HG03354 (cell line): ENCODE results near the gene CCDC93.

Source experiments
- ATAC-seq: cut with Tn5 transposase; IDR thresholded peaks from one replicate; pipeline ENCODE4 v1.9.1; 2021; ENCODE audit warnings: mild to moderate bottlenecking; ENCODE audit not compliant: unreplicated experiment, poor library complexity, severe bottlenecking

CCDC93 gene

DNA sequence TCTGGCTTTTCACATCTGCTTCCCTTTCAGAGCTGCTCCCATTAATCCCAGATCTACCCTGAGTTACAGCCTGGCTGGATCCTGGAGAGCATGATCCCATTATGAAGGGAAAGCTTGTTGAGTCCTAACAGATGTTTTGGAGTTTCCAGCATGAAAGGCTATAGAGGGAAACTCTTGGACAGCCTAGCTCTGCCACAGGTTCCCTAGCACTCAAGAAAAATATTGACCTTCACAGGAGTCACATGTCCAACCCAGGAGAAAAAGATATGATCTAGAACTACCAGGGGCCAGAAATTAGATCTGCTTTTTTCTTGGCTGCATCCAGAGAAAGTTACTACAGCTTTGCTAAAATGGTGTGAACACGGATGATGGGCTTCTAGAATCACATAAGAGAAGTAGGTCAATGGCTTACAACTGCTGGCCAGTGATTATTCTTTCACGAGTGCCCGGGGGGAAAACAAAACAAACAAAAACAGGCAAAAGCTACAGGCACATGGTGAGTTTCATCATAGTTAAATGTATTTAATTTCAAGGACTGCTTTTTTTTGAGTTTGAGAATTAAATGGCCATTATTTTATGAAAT lies 15.9 kb downstream of the CCDC93 start:
- ATAC-seq, result no peak

DNA sequence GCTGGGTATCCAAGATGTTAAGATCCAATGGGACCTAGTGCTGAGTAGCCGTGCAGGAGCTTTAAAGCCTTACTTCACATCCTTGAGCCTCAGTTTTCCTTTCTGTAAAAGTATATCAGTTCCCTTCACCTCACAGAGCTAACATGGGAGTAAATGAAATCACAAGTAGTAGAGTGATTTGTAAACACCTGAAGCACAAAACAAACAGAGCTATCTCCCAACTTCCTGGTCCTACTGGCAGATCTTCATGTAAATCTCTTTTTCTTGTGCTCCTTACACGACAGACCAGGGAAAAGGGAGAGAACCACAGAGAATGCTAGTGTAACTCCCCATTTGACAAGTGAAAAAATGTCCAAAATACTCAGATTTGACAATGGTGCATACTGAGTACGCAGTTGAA lies 17.3 kb downstream of the CCDC93 start:
- no peak for ATAC-seq

DNA sequence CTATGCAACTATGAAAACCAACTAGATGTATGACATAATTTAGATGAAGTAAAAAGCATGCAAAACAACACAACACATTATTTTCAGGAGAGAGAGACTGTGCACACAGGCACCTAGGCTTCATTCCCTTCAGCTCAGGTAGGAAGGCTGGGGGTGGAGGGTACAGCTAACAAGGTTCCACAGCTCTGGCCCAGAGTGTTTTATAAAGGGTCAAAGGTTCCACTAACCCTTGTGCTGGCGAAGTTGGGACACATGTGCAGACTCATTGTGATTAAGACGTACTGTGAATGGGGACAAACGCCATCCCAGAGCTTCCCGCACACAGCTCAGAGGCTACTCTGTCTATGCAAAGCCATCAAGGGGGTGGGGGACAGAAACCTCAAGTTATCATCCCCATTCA lies 19.1 kb downstream of the CCDC93 start:
- ATAC-seq, result no peak

DNA sequence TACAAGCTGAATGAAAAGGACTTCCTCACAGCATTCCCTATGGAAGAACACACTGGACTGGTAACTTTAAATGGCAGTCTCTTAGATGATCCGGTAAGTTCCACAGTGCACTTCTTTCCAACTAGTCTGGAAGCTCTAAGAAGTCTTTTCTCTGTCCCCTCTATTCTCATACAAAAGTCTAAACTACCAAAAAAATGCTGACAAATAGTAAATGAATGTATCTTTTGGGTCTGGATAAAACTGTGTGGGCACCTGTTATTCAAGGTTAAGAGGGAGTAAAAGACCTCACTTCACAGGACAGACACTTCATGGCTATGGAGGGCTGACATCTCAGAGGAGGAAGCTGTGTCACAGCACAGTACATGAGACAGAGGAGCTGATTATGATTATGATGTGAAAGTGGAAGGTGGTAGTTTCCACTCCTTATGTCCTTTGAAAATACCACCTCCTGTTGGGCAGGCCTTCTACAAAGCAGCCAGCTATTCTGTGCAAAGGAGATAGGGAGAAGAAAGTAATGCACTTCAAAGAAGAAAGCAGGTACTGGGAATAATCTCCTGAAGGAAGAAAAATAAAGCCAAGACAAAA lies 23.9 kb downstream of the CCDC93 start:
- no peak for ATAC-seq

DNA sequence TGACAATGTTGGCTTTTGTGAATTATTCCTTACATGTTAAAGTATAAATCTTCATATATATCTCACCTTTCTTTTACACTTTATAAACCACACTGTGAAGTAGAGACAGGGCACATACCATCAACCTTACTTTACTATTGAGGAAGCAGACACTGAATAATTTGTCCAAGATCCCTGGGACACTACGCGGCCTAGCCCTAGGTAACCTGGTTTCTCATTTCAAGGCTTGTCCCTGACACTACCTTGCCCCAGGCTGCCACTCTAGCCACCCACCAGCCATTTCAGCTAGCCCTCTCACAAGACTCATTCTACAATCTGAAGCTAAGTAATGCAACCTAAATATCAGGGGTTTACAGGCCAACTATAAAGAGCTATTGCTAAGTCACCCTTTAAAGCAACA lies 26.7 kb downstream of the CCDC93 start:
- no peak for ATAC-seq

DNA sequence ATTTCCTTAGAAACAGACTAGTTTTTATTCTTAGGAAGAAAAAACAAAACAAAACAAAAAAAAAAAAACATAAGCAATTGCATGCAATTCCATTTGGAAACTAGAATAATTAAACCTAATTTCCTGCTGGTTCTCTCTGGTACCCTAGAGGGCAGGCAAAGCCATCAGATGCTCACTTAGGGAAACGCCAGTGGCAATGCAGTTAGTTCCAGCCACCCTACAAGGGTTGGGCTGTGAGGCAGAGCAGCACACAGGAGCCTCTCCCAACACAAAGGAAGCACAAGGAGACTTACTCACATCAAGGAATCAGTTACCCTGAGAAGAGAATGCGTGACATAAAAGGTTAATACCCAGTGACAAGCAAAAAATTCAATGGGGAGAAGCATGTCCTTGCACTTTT lies 28.8 kb downstream of the CCDC93 start:
- no peak for ATAC-seq

DNA sequence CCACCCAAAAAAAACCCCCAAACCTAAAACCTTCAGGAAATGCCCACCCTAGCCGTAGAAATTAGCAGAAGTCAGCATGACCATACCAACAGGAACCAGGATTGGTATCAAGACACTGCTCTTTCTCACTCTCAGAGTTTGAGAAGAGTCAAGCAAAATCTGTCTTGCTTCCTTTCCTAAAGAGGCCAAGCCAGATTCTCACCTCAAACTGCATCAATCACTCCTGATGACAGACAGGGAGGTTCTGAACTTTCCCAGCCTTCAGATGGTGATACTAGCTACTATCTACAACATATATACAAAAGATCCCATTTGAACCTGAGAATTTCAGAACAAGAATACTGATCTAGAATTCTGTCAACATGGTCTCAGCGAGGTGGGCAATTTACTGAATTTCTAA lies 29.7 kb downstream of the CCDC93 start:
- ATAC-seq, result no peak

DNA sequence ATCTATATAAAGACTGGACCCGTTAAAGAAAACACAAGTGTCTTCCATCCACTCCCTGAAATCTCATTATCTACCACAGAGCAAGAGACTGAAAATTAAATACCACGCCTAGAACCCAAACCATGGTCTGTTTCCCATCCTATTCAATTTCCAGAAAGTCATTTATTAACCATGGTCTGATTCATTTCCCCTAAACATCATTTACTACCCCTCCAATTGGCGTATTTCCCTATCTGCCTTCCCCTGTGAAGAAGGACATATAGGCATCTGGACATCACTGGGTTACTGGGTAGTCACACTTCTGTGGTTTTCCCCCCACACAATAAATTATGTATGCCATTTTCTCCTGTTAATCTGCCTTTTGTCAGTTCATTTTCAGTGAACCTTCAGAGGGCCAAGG lies 30.8 kb downstream of the CCDC93 start:
- ATAC-seq, result no peak

DNA sequence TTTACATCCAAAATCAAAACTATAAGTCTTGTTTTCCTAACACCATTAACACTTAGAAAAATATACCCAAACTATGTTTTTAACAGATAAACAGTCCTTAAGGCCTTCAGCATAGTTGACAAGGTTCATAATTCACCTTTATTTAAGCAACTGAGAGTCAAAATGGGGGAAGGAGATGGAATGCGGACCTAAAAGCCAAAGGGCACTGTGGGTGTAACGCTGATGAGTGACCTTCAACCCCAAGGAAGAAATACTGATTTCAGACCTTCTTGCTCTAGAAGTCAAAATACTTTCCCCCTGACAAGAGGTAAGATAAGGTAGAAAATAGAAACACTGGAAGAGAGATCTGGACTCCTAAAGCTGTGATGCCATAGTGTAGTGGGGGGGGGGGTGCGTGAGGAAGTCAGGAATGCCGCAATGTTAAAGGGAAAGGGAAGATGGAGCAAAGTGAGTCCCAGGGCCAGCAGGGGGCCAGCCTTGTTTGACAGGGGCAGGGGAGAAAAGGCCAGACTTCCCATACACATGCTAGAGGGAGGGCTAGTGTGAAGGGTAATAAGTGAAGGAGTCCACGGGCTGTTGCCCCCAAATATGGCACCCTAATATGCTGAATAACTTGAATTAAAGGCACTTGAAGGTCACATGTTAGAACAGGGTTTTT lies 31.4 kb downstream of the CCDC93 start:
- ATAC-seq, result no peak

DNA sequence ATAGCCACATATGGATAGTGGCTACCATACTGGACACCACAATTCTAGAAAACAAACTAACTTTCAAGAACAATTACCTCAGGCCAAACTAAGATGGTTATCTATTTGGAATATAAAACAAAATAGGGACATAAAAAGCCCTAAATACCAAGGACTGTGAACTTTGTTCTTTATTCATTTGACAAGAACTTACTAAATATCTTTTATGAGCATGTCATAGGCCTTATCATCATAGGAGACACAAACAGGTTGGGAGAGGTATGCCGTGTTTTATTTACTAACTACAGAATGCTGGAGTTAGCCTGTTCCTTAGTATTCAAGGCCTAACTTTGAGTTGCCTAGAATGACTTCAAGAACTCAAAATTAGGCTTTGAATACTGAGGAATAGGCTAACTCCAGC lies 32.1 kb downstream of the CCDC93 start:
- no peak for ATAC-seq

DNA sequence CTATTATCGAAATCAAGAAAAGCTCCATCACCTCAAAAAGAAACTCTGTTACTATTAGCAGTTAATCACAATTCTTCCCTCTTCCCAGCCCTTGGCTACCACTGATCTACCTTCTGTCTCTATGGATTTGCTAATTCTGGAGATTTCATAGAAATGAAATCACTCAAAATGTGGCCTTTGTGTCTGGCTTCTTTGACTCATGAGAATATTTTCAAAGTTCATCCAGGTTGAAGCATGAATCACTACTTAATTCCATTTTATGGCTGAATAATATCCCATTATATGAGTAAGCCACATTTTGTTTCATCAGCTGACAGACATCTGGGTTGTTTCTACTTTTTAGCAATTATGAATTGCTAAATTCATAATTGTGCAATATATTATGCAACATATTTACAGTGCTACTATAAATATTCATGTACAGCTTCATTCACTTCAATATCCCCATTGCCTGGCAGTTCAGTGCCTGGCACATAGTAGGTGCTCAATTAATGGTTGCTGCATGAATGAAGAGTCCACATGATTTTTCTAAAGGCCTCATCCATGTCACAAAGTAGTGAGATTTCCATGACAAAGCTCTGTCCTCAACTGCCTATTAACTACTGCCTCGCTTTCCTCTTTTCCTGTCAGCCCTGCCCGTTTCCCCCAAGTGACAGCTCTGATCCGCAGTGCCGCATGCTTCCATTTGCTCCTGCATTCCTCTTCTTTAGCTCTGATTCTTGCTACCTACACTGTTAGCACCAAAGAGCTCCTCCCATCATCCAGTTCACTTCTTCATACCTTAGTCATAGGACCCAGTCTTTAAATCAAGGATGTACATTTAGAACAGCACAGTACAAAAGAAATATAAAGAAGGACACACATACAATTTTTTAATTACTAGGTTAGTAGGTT lies 32.8 kb downstream of the CCDC93 start:
- ATAC-seq, result no peak

DNA sequence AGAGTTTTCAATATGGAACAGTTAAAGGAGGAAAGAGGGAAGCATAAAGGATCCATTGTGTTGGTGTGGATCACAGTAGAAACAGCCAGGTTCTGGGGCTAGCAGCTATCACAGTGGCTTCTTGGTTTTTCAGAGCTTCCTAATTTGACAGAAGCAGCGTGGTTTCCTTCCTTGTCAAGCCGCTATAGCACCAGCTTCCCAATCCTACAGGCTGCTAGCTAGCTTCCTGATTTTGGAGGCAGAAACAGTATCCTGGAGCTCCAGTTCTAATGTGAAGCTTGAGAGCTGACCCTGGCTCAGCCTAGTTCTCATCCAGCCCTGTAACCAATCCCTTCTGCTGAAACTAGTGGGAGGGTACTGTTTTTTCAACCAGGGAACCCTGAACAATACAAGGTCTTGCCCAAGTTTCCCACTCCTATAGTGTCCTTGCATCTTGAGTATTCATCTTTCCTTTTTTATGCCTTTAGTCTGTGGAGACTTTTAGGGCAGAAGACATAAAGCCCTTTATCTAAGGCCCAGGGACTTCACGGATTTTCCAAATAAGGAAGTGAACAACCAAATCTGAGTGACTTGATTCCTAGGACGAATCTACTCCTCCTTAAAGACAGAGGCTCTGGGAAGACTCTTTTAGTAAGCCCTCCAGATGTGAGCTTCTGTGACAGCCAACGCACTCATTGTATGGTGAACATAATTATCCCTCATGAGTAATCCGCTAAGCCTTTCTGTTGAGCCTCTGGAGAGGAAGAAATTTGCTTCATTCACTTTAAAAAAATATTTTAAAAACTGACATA lies 33.8 kb downstream of the CCDC93 start:
- no peak for ATAC-seq

DNA sequence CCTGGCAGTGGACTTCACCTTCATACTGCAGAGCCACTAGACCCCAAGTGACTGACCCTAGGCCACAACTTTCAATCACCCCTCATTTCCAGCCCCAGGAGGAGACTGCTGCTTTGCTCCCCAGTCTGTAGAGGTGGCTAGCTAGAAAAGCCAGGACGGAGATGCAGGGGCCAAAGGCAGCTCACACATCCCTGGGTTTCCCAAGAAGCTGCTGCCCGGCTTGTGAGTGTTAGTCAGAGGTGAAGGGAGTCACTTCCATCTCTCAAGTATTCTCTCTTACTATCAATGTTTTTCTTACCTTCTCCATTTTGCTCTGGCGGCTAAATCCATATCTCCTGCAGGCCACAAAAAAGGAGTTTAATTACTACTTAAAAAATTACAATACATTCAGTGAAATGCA lies 36.2 kb downstream of the CCDC93 start:
- no peak for ATAC-seq

DNA sequence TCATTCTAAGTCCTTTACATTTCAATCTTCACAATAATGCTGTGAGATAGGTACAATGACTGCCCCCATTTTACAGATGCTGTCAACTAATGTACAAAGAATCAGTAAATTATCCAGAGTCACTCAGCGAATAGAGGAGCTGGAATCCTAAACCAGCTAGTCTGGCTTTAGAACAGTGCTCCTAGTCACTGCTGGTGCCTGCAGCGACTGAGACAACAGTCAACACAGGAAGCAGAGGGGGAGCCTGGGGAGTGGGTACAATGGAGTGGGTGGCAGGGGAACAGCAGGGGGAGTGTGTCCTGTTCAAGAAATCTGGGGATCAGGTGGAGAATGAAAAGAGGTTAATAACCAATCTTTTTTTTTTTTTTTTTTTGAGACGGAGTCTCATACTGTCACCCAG lies 37.3 kb downstream of the CCDC93 start:
- no peak for ATAC-seq

DNA sequence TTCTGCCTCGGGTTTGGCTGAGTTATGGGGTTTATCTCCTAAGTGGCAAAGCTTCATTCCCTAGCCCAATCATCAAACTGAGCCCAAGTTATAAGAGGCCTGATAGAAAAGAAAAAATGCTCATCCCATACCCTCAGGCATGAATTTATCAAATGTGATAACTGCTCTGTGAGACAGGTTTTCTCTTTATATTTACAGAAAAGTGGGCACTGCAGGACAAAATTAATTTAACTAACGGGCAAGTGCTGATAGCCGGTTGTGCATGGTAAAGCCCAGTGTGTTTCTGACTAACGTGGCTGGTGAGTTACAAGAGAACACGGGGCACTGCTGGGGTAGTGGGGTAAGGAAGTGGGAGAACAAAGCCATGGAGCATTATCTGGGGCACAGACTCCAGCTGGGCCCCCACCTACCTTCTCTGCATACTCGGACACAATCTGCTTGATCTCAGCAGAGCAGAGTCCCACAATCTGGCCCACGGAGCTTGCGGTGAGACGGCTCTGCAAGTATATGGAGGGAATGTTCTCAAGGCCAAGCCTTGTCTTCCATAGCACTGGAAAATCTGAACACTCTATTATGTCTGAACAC lies 40.3 kb downstream of the CCDC93 start:
- no peak for ATAC-seq

DNA sequence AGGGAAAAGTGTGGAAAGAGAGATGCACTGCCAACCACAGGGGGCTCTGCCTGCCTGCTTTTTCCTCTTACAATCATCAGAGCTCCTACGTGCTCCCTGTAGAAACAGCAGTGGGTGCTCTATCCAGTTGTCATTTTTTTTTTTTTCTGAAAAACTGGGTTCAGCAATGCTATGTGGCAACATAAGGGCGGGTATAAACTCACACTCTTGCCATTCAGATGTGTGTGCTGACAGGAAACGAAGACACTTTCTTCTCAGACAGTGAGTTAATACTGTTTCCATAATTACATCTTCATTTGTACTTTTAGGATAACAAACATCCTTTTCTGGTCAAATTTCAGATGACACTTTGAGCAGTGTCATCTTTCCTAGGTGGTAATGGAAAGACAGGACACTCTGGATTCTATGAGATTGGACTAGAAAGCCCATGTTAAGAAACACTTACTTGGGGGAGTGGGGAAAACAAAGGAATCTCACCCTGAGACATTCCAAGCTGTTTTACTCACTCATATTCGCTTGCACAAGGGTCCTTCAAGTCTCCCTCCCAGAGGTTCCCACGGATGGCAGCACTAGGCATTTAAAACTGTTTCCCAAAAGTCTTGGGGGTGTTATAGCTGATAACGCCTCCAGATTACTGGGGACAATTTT lies 41.3 kb downstream of the CCDC93 start:
- no peak for ATAC-seq

DNA sequence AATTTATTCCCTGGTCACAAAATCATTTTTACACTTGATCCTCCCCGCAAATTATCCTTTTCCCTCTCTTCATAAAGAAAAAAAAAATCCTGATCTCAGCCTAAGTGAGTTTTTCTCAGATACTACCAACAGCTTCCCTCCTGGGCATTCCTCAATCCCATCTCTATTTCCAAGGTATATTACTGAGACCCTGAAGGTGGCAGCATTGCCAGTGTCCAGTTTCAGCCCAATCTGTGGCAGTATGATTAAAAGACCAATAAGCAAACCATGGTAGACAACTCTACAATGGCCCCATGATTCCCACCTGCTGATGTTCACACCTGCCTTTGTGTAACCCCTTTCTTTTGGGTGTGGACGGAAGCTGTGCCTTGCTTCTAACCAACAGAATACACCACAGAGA lies 45.1 kb downstream of the CCDC93 start:
- ATAC-seq, result no peak

DNA sequence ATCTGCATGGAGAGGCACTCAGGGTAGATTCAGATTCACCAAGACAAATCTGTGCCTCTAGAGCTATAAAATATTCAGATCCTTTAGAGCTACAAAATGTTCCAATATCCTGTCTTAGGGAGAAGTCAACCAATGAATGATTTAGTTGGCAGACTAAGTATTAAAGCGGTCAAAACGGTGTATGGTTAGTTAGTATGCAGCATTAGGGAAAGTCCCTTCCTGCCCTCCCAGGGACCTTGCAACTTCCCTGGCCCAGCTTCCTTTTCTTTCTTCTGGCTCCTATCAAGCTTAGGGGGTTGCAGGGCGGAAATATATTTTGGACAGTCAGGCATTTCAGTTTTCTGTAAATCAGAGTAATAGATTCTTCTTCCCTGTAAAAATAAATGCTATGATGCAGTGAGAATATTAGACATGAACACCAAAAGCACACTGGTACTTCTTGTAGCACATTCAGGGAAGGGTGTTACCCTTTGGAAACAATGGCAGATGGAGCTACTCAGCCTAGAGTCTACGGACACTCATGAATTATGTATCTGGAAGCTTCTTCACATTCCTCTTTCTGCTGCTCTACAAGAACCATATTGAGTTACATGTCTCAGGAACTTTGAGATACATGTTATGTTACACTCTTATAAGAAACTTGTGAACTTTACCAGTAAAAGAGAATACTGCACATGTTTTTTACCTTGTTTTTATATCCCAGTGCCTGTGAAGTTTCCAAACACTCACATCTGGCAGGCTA lies 45.7 kb downstream of the CCDC93 start:
- ATAC-seq, result no peak
